GM19324 (cell line): ENCODE measurements around the gene RHOBTB3.
A peak's percentile ranks its signal among the peaks of the same experiment; 100 is the strongest.

Experiments used
- ATAC-seq: cut with Tn5 transposase; IDR thresholded peaks from one replicate; pipeline ENCODE4 v1.9.1; 2021; ENCODE audit warnings: mild to moderate bottlenecking, moderate library complexity; ENCODE audit not compliant: unreplicated experiment, low FRiP score

RHOBTB3 gene

DNA sequence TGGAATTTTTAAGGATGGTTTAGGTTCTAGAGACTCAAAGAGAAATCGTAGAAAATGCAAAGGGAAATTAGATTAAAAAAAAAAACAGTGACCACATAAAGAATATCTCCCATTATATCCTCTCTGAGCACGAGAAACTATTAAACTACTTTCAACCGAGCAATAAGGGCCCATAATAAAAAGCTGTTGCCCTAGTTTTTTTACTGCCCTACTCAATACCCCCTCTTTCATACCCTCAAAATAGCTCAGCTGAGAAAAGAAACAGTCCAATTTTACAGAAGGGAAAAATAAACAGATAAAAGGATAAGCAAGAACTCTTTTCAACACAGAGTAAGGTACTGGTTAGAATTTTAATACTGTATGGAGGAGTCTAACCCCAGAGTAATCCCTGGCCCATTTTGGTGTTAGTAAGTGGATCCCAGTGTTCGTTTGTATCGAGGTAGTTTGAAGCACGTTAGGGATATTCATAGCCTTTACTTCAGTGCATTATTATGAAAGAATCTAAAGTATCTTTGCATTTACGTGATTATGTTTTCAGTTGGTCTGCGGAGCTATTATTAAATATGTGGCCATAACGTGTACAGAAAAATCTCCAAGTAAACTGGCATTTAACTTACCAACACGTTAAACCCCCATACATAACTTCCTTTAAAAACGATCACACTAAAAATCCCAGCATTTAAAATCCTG is 980 bp upstream of the RHOBTB3 start:
- no peak for ATAC-seq

- ATAC-seq = peak; percentile 11
Measured at GRCh38 chr5:95731571-95732554, 727 bp downstream of the RHOBTB3 start.

GRCh38 chr5:95733107-95733665 is 2.0 kb downstream of the RHOBTB3 start:
- ATAC-seq = no peak

DNA sequence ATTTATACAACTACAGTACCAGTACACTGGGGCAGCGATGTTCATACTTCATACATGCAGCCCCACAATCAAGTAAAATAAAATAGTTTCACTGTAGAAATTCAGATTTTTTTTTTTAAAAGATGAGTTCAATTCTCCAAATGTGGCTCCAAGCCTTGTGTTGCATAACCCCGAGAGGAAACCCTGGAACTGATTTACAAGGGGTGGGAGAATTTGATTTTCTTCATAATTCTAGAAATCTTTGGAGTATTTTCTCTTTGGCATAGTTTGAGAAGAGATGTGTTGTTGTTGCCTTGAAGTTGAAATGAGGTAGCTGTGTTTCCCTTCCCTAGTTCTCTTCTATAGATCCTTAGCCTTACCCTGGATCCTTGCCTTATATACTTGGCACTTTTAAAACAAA is 3.1 kb downstream of the RHOBTB3 start:
- no peak for ATAC-seq

DNA sequence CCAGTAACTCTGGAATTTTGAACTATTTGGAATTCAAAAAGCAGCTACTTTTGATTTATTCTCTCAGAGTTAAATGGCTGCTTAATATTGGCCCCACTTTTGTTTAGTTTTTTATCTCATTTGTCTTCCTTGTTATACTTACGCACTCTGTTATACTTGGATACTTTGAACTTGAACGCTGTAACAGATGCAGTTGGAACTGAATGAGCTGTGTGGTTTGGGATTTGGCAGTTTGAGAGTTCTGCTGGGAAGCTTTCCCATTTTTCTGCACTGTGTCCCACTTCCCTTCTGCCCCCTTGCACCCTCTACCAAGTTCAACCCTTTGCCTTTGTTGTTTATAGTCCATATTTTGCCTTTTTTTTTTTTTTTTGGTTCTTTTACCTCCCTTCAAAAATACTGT is 3.8 kb downstream of the RHOBTB3 start:
- no peak for ATAC-seq

DNA sequence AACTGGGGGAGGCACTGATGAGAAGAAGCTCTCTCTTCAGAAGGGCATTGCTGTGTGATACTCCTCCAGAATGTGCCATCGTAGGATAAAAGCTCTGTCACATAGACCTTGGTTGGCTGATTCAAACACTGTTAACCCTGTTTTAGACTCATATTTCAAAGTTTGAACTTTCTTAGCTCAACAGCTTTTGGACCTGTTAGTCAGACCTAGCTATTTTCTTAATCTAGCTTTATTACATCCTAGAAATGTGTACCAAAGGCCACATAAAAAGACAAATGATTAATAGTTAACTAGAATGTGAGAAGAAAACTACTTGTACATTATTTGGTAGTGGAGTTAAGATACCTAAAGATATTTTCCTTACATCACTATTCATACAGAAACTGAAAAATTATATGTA is 4.3 kb downstream of the RHOBTB3 start:
- no peak for ATAC-seq

DNA sequence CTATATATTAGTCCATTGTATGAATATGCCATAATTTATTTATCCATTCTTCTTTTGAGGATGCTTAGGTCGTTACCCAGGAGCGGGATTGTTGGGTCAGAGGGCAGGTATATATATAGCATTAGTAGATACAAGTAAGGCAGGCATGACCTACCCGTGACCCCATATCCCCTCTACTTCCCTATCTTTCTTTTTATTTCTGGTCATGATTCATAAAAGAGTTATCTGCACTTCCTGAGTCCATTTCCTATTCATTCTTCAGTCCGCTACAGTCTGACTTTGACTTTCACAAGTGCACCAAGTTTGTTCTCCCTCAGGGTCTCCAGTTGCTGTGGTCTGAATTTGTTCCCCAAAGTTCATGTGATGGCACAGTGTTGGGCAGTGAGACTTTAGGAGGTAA is 6.9 kb downstream of the RHOBTB3 start:
- no peak for ATAC-seq

DNA sequence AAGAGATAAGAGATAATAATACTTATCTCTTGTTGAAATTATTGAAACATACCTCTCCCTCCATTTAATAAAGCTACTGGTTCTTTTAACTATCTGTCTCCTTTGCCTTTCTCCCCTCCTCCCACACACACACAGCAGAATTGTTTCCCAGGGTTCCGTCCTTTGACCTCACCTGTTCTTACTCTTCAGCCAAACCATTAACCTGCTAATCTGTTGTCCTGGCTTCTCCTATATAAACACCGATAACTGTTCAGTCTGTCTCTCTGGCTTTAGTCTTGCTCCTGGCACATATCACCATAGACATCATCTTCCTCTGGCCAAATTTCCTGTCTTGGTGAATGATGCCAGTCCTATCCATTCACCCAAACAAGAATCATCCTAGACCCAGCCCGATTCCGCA is 7.7 kb downstream of the RHOBTB3 start:
- ATAC-seq = no peak

DNA sequence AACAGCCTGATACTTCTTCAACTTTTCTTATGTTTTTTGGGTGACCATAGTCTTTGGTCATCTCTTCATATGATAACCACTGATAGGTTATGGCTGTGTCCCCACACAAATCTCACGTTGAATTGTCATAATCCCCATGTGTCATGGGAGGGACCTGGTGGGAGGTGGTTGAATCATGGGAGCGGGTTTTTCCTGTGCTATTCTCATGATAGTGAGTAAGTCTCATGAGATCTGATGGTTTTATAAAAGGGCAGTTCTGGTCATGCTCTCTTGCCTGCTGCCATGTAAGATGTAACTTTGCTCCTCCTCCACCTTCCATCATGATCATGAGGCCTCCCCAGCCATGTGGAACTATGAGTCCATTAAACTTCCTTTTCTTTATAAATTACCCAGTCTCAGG is 8.7 kb downstream of the RHOBTB3 start:
- ATAC-seq = no peak

- ATAC-seq = no peak
Measured at GRCh38 chr5:95741458-95741857, 10.3 kb downstream of the RHOBTB3 start.

- ATAC-seq = no peak
Measured at GRCh38 chr5:95743232-95743631, 12.1 kb downstream of the RHOBTB3 start.

DNA sequence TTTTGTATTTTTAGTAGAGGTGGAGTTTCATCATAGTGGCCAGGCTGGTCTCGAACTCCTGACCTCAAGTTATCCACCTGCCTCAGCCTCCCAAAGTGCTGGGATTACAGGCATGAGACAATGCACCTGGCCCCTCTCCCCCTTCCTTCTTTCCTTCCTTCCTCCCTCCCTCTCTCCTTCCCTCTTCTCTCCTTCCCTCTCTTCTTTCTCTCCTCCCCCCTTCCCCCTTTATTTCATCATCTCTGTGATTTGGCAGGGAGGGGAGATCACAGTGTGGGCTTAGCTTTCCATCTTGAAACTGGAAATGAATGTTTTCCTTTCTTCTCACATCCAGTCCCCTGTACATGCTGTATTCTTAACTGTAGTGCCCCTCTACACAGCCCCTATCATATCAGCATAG is 12.7 kb downstream of the RHOBTB3 start:
- no peak for ATAC-seq

DNA sequence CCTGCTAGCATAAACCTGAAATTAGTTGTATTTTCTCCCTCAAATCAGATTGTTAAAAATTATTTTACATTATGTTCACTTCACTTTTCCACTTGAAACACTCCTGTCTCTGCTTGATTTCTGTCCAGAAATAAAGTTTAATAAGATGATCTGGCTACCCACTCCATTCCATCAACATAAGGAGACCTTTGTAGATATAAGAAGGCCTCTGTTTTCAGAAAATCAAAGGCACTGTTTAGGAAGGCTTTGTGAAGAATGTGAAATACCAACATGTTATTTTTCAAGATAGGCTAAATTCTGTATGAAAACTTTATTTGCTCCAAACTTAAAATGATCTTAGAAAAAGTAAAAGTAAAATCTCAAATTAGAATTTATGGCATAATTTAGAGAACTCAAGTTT is 15.1 kb downstream of the RHOBTB3 start:
- ATAC-seq = no peak

GRCh38 chr5:95746722-95747679 is 15.9 kb downstream of the RHOBTB3 start:
- ATAC-seq = no peak

- ATAC-seq = no peak
Measured at GRCh38 chr5:95748133-95748532, 17.0 kb downstream of the RHOBTB3 start.

GRCh38 chr5:95754545-95754944 is 23.4 kb downstream of the RHOBTB3 start:
- ATAC-seq = no peak

GRCh38 chr5:95759005-95759404 is 27.9 kb downstream of the RHOBTB3 start:
- no peak for ATAC-seq

- no peak for ATAC-seq
Measured at GRCh38 chr5:95759634-95760033, 28.5 kb downstream of the RHOBTB3 start.

GRCh38 chr5:95760273-95761191 is 29.4 kb downstream of the RHOBTB3 start:
- peak; percentile 86 for ATAC-seq
